Lower leg skin (tissue), 3 donors: ENCODE results near the gene ERMP1.

ENCODE experiments used
- POLR2A ChIP-seq, 2 donors: fragments of 450-650 bp; IDR thresholded peaks; one replicate each; pipeline ENCODE4 v1.6.1; 2016 to 2017; ENCODE audit warnings: antibody characterized with exemption in 2 of 2, mild to moderate bottlenecking in 1 of 2, moderate library complexity in 1 of 2
- TF ChIP-seq, protein P1 (sequence below), 3 donors: fragments of 450-650 bp; IDR thresholded peaks; one replicate each; pipeline ENCODE4 v1.5.1; 2016; ENCODE audit warnings: antibody characterized with exemption in 3 of 3, mild to moderate bottlenecking in 3 of 3, moderate library complexity in 2 of 3

DNA sequence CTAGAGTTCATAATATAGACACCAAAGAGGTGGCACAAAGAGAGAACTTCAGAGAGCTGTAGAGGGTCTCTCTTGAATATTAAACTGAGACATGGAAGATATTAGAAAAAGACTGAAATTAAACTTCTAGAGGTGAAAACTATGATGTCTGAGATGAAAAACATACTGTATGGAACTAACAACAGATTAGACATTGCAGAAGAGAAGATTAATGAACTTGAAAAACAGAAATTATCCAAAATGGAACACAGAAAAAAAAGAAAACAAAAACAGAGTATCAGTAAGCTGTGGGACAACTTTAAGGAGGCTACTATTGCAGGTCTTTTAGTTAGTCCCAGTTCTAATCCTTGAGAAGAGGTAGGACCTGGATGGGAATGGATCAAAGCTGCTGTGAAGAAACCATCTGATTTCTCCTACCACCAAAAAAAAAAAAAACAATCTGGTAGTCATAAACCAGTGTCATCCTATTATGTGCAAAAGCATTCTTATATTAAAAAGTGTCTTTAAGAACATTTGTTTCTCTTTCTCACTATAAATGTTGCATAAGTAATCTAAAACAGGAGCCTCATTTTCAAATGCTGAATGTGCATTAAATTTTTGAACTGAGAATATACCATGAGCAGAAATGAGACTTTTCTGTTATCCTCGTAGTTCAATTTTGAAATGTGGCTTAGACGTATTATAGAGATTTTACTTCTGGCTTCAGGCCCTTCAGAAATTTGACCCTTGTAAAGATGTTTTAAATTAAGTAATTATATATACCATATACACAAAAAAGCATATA lies 96.2 kb downstream of the ERMP1 start:
- TF ChIP-seq, protein P1, sequence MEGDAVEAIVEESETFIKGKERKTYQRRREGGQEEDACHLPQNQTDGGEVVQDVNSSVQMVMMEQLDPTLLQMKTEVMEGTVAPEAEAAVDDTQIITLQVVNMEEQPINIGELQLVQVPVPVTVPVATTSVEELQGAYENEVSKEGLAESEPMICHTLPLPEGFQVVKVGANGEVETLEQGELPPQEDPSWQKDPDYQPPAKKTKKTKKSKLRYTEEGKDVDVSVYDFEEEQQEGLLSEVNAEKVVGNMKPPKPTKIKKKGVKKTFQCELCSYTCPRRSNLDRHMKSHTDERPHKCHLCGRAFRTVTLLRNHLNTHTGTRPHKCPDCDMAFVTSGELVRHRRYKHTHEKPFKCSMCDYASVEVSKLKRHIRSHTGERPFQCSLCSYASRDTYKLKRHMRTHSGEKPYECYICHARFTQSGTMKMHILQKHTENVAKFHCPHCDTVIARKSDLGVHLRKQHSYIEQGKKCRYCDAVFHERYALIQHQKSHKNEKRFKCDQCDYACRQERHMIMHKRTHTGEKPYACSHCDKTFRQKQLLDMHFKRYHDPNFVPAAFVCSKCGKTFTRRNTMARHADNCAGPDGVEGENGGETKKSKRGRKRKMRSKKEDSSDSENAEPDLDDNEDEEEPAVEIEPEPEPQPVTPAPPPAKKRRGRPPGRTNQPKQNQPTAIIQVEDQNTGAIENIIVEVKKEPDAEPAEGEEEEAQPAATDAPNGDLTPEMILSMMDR (IDR thresholded peaks at IDR 0.05) = no peak
- TF ChIP-seq POLR2A (IDR thresholded peaks at IDR 0.05) = no peak
